CD14-positive monocyte (primary cell): ENCODE measurements around the gene ZGPAT. TPM values are rescaled to one million over a fixed set of nuclear protein-coding genes. Genes with fewer than 3 reads are reported as not detected.

Experiments
- DNase-seq, 3 donors: peaks; one replicate each; pipeline ENCODE4 v3.0.0-alpha.2; 2011 to 2022
- H2AFZ ChIP-seq: 2 replicates; pipeline ENCODE4 v1.6.0; 2012; ENCODE audit warnings: mild to moderate bottlenecking, low read depth, low read length, inconsistent platforms; ENCODE audit not compliant: insufficient read depth, poor library complexity, severe bottlenecking
- H3K27ac ChIP-seq, 2 donors: 1 replicate in 1 of 2; 2 replicates in 1 of 2; pipeline ENCODE4 v1.5.1; 2012 to 2013; ENCODE audit warnings: low read length in 2 of 2, control low read depth in 1 of 2, inconsistent platforms in 1 of 2, low read depth in 1 of 2, mild to moderate bottlenecking in 1 of 2
- H3K27me3 ChIP-seq, 2 donors: one replicate each; pipeline versions ENCODE4 v1.6.0 to v1.6.1; 2011 to 2013; ENCODE audit warnings: low read length in 2 of 2; ENCODE audit not compliant: control insufficient read depth in 2 of 2, insufficient read depth in 2 of 2
- H3K36me3 ChIP-seq, 2 donors: replicated peaks in 1 of 2; 1 replicate in 1 of 2; 2 replicates in 1 of 2; pipeline versions ENCODE4 v1.5.1 to v1.6.1; 2012 to 2013; ENCODE audit warnings: low read length in 2 of 2, control low read depth in 1 of 2, inconsistent platforms in 1 of 2, mild to moderate bottlenecking in 1 of 2; ENCODE audit not compliant: insufficient read depth in 2 of 2, control insufficient read depth in 1 of 2
- H3K4me1 ChIP-seq, 2 donors: 1 replicate in 1 of 2; 2 replicates in 1 of 2; pipeline versions ENCODE4 v1.5.1 to v1.6.1; 2012 to 2013; ENCODE audit warnings: low read length in 2 of 2, control low read depth in 1 of 2, inconsistent platforms in 1 of 2, mild to moderate bottlenecking in 1 of 2, moderate library complexity in 1 of 2; ENCODE audit not compliant: insufficient read depth in 2 of 2, control insufficient read depth in 1 of 2
- H3K4me2 ChIP-seq: replicated peaks from 2 replicates; pipeline ENCODE3; 2012; ENCODE audit warnings: low read length, moderate library complexity, mild to moderate bottlenecking; ENCODE audit not compliant: poor library complexity, severe bottlenecking; ENCODE audit errors: extremely low read depth
- H3K4me3 ChIP-seq, 3 experiments: fragments of 200-600 bp in 1 of 3; sonication (generic) in 1 of 3; replicated peaks in 1 of 3; 1 replicate in 2 of 3; 2 replicates in 1 of 3; pipeline ENCODE4 v1.5.1; 2011 to 2013; ENCODE audit warnings: low read length in 3 of 3, mild to moderate bottlenecking in 3 of 3, control low read depth in 2 of 3, low read depth in 2 of 3, inconsistent platforms in 1 of 3, moderate library complexity in 1 of 3
- H3K79me2 ChIP-seq: 2 replicates; pipeline ENCODE4 v1.6.0; 2012; ENCODE audit warnings: mild to moderate bottlenecking, control low read depth, inconsistent platforms, low read length, moderate library complexity; ENCODE audit not compliant: insufficient read depth
- H3K9ac ChIP-seq: 2 replicates; pipeline ENCODE4 v1.6.0; 2017; ENCODE audit warnings: low read length, mild to moderate bottlenecking; ENCODE audit not compliant: insufficient read depth, poor library complexity, severe bottlenecking
- H3K9me3 ChIP-seq, 2 donors: replicated peaks in 1 of 2; 1 replicate in 1 of 2; 2 replicates in 1 of 2; pipeline versions ENCODE4 v1.5.1 to v1.6.1; 2012 to 2013; ENCODE audit warnings: low read length in 2 of 2, control low read depth in 1 of 2; ENCODE audit not compliant: control insufficient read depth in 1 of 2, insufficient read depth in 1 of 2
- H4K20me1 ChIP-seq: 2 replicates; pipeline ENCODE4 v1.6.0; 2012; ENCODE audit warnings: mild to moderate bottlenecking, low read length, control low read depth, moderate library complexity; ENCODE audit not compliant: insufficient read depth
- H3K27ac Mint-ChIP-seq, 7 donors: one replicate each; pipeline ENCODE4 v1.8.0; 2020; ENCODE audit warnings: mild to moderate bottlenecking in 7 of 7, mixed read lengths in 7 of 7, moderate library complexity in 6 of 7, inconsistent platforms in 2 of 7
- H3K27me3 Mint-ChIP-seq, 3 donors: one replicate each; pipeline ENCODE4 v1.8.0; 2021 to 2022; ENCODE audit warnings: low read depth in 3 of 3, mild to moderate bottlenecking in 3 of 3, mixed read lengths in 3 of 3, moderate library complexity in 3 of 3, inconsistent platforms in 1 of 3
- H3K36me3 Mint-ChIP-seq, 2 donors: one replicate each; pipeline ENCODE4 v1.8.0; 2020; ENCODE audit warnings: mixed read lengths in 2 of 2, inconsistent platforms in 1 of 2, mild to moderate bottlenecking in 1 of 2
- H3K4me1 Mint-ChIP-seq: one replicate; pipeline ENCODE4 v1.8.0; 2020; ENCODE audit warnings: mild to moderate bottlenecking, mixed read lengths
- H3K4me3 Mint-ChIP-seq, 2 donors: one replicate each; pipeline ENCODE4 v1.8.0; 2020; ENCODE audit warnings: mild to moderate bottlenecking in 2 of 2, mixed read lengths in 2 of 2, moderate library complexity in 1 of 2
- H3K9me3 Mint-ChIP-seq, 7 donors: one replicate each; pipeline ENCODE4 v1.8.0; 2020 to 2022; ENCODE audit warnings: mixed read lengths in 7 of 7, mild to moderate bottlenecking in 6 of 7, moderate library complexity in 6 of 7, inconsistent platforms in 2 of 7
- WGBS: methylation state at CpG from one replicate; pipeline ENCODE4 v1.1.5; 2013; ENCODE audit warnings: missing lambda C conversion rate; ENCODE audit not compliant: insufficient coverage; 5-methylcytosine and 5-hydroxymethylcytosine counted together
- intact Hi-C, 2 donors: fragments of 100-400 bp; cut with micrococcal nuclease; formaldehyde crosslinking; loops; one replicate each; pipeline versions ENCODE4 v1.15.0 to v1.15.1; 2023
- polyA plus RNA-seq, 3 donors: library from polyadenylated mRNA; depleted of rRNA in 1 of 3; unstranded in 2 of 3; stranded (reverse) in 1 of 3; fragments of 300-500 nt in 2 of 3; fragments of >200 nt in 1 of 3; fragmentation: Illumina TruSeq in 2 of 3; gene quantifications; 1 replicate in 2 of 3; 2 replicates in 1 of 3; pipeline ENCODE4 v1.2.3, GENCODE V29; 2012 to 2021
- TF ChIP-seq, protein P1 (sequence below): fragments of 200-600 bp; IDR thresholded peaks from one replicate; pipeline ENCODE4 v1.8.0; 2022; ENCODE audit warnings: antibody characterized with exemption, mild to moderate bottlenecking

The ZGPAT gene
- polyA plus RNA-seq, 3 donors = 24.2 to 58.6 (median 28.3) TPM

DNA sequence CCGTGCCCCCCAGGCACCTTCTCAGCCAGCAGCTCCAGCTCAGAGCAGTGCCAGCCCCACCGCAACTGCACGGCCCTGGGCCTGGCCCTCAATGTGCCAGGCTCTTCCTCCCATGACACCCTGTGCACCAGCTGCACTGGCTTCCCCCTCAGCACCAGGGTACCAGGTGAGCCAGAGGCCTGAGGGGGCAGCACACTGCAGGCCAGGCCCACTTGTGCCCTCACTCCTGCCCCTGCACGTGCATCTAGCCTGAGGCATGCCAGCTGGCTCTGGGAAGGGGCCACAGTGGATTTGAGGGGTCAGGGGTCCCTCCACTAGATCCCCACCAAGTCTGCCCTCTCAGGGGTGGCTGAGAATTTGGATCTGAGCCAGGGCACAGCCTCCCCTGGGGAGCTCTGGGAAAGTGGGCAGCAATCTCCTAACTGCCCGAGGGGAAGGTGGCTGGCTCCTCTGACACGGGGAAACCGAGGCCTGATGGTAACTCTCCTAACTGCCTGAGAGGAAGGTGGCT, 10.4 kb upstream of the ZGPAT start:
- Histone ChIP-seq H3K4me2 (no peak overlapping the region), H2AFZ (no peak overlapping the region), H4K20me1 (peaks cover 52% of the 10 kb centered on the region), H3K9me3 (no peaks in the 10 kb centered on the region), H3K27ac (no peak overlapping the region), H3K4me1 (peaks cover 16% of the 10 kb centered on the region in 2 donors), H3K4me3 (no peak overlapping the region), H3K27me3 (peaks cover 0 to 12% of the 10 kb centered on the region in 2 donors), H3K36me3 (peaks cover 0 to 9% of the 10 kb centered on the region in 2 donors), H3K79me2 (no peaks in the 10 kb centered on the region), H3K9ac (no peak overlapping the region)
- Mint-ChIP-seq H3K27me3 (peaks cover 2 to 21% (median 3%) of the 10 kb centered on the region in 3 donors), H3K9me3 (no peaks in the 10 kb centered on the region), H3K4me1 (peaks cover 16% of the 10 kb centered on the region), H3K27ac (no peak overlapping the region), H3K4me3 (peak overlapping the region in 1 of 2 donors; percentile 57), H3K36me3 (peaks cover 5 to 9% of the 10 kb centered on the region in 2 donors)
- intact Hi-C loops = no loop called here
- WGBS = 55% methylated on average over 5 of the region's 7 CpGs
- TF ChIP-seq, protein P1, sequence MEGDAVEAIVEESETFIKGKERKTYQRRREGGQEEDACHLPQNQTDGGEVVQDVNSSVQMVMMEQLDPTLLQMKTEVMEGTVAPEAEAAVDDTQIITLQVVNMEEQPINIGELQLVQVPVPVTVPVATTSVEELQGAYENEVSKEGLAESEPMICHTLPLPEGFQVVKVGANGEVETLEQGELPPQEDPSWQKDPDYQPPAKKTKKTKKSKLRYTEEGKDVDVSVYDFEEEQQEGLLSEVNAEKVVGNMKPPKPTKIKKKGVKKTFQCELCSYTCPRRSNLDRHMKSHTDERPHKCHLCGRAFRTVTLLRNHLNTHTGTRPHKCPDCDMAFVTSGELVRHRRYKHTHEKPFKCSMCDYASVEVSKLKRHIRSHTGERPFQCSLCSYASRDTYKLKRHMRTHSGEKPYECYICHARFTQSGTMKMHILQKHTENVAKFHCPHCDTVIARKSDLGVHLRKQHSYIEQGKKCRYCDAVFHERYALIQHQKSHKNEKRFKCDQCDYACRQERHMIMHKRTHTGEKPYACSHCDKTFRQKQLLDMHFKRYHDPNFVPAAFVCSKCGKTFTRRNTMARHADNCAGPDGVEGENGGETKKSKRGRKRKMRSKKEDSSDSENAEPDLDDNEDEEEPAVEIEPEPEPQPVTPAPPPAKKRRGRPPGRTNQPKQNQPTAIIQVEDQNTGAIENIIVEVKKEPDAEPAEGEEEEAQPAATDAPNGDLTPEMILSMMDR = no peak
- DNase-seq = peak in 1 of 3 donors; percentile 3

DNA sequence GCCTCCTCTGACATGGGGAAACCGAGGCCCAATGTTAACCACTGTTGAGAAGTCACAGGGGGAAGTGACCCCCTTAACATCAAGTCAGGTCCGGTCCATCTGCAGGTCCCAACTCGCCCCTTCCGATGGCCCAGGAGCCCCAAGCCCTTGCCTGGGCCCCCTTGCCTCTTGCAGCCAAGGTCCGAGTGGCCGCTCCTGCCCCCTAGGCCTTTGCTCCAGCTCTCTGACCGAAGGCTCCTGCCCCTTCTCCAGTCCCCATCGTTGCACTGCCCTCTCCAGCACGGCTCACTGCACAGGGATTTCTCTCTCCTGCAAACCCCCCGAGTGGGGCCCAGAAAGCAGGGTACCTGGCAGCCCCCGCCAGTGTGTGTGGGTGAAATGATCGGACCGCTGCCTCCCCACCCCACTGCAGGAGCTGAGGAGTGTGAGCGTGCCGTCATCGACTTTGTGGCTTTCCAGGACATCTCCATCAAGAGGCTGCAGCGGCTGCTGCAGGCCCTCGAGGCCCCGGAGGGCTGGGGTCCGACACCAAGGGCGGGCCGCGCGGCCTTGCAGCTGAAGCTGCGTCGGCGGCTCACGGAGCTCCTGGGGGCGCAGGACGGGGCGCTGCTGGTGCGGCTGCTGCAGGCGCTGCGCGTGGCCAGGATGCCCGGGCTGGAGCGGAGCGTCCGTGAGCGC, 9.8 kb upstream of the ZGPAT start:
- Histone ChIP-seq H3K79me2 (no peaks in the 10 kb centered on the region), H3K36me3 (peaks cover 0 to 9% of the 10 kb centered on the region in 2 donors), H4K20me1 (peaks cover 54% of the 10 kb centered on the region), H3K9me3 (no peaks in the 10 kb centered on the region), H3K9ac (no peak overlapping the region), H2AFZ (no peak overlapping the region), H3K27me3 (peaks cover 0 to 12% of the 10 kb centered on the region in 2 donors), H3K27ac (no peak overlapping the region), H3K4me3 (no peak overlapping the region), H3K4me1 (peaks cover 16% of the 10 kb centered on the region in 2 donors), H3K4me2 (no peak overlapping the region)
- Mint-ChIP-seq H3K27ac (no peak overlapping the region), H3K9me3 (no peaks in the 10 kb centered on the region), H3K4me3 (peak overlapping the region in 1 of 2 donors; percentile 21), H3K36me3 (peaks cover 5 to 9% of the 10 kb centered on the region in 2 donors), H3K27me3 (peaks cover 2 to 21% (median 3%) of the 10 kb centered on the region in 3 donors), H3K4me1 (peaks cover 16% of the 10 kb centered on the region)
- intact Hi-C loops = no loop called here
- peak in 1 of 3 donors; percentile 2 for DNase-seq
- TF ChIP-seq, protein P1 = no peak
- WGBS = 94% methylated on average over 18 of the region's 40 CpGs
